HepG2 (cell line): ENCODE measurements around the gene EMILIN1. TPM values are rescaled to one million over a fixed set of nuclear protein-coding genes. Genes with fewer than 3 reads are reported as not detected.
A peak's percentile ranks its signal among the peaks of the same experiment; 100 is the strongest.

Source experiments
- ATM ChIP-seq: fragments of 450-650 bp; IDR thresholded peaks from 2 replicates; pipeline ENCODE4 v1.7.1; 2017; ENCODE audit warnings: mild to moderate bottlenecking, borderline replicate concordance
- MBNL3 ChIP-seq: fragments of 250-450 bp; sonication (Bioruptor Pico); conservative IDR thresholded peaks from 2 replicates; pipeline ENCODE4 v1.8.0; 2022; ENCODE audit warnings: mild to moderate bottlenecking, inconsistent platforms
- MIXL1 ChIP-seq: IDR thresholded peaks from 2 replicates; pipeline ENCODE4 v1.6.1; 2016
- RFX1 ChIP-seq: fragments of 450-650 bp; IDR thresholded peaks from 2 replicates; pipeline ENCODE4 v1.6.1; 2017
- RFXANK ChIP-seq: IDR thresholded peaks from 2 replicates; pipeline ENCODE4 v1.6.1; 2016
- THAP11 ChIP-seq: IDR thresholded peaks from 2 replicates; pipeline ENCODE4 v1.6.1; 2016; ENCODE audit warnings: missing biosample characterization, missing genetic modification reagents
- ZBTB7A ChIP-seq: sonication (generic); formaldehyde crosslinking; IDR thresholded peaks from 2 replicates; pipeline ENCODE4 v1.8.0; 2022; ENCODE audit warnings: mild to moderate bottlenecking, missing genetic modification reagents
- ZNF354B ChIP-seq: sonication (generic); formaldehyde crosslinking; IDR thresholded peaks from 2 replicates; pipeline ENCODE4 v1.8.0; 2022; ENCODE audit warnings: mild to moderate bottlenecking, missing genetic modification reagents
- ZNF557 ChIP-seq: sonication (generic); formaldehyde crosslinking; IDR thresholded peaks from 2 replicates; pipeline ENCODE4 v1.4.0; 2020; ENCODE audit warnings: missing genetic modification reagents
- ZNF614 ChIP-seq: IDR thresholded peaks from 2 replicates; pipeline ENCODE4 v1.6.1; 2018; ENCODE audit warnings: missing biosample characterization, missing genetic modification reagents, inconsistent platforms, borderline replicate concordance
- ZNF629 ChIP-seq: sonication (generic); formaldehyde crosslinking; conservative IDR thresholded peaks from 2 replicates; pipeline ENCODE4 v1.5.0; 2020; ENCODE audit warnings: missing genetic modification reagents
- ZNF850 ChIP-seq: sonication (generic); formaldehyde crosslinking; conservative IDR thresholded peaks from 2 replicates; pipeline ENCODE4 v1.9.0; 2021; ENCODE audit warnings: mild to moderate bottlenecking, missing genetic modification reagents
- ZSCAN21 ChIP-seq: sonication (generic); formaldehyde crosslinking; IDR thresholded peaks from 2 replicates; pipeline ENCODE4 v1.8.0; 2022; ENCODE audit warnings: mild to moderate bottlenecking, missing genetic modification reagents, moderate library complexity, borderline replicate concordance
- polyA plus RNA-seq, 8 experiments: library from polyadenylated mRNA; depleted of rRNA in 3 of 8; stranded (reverse) in 7 of 8; unstranded in 1 of 8; fragments of >200 nt; fragmentation: Illumina TruSeq in 4 of 8; extraction: Trizol in 4 of 8; gene quantifications; 2 replicates each; pipeline versions ENCODE4 v1.2.1 to v1.2.3, GENCODE V29; 2011 to 2016; ENCODE audit warnings: low read depth in 4 of 8, missing spikeins in 1 of 8, mixed read lengths in 1 of 8; ENCODE audit not compliant: insufficient read depth in 1 of 8
- total RNA-seq, 5 experiments: library from RNA; depleted of rRNA; stranded (reverse); fragments of >200 nt; fragmentation: Illumina TruSeq; extraction: Trizol; gene quantifications; 2 replicates each; pipeline ENCODE4 v1.2.3, GENCODE V29; 2016; ENCODE audit warnings: low read depth in 1 of 5
- TF ChIP-seq, protein P1 (sequence below): IDR thresholded peaks from 2 replicates; pipeline ENCODE4 v1.4.0; 2020; ENCODE audit warnings: mild to moderate bottlenecking, missing genetic modification reagents
- TF ChIP-seq, protein P2 (sequence below): sonication (generic); formaldehyde crosslinking; IDR thresholded peaks from 2 replicates; pipeline ENCODE4 v1.8.0; 2022; ENCODE audit warnings: missing genetic modification reagents, low read depth, mild to moderate bottlenecking, borderline replicate concordance
- TF ChIP-seq, protein P3 (sequence below): sonication (generic); formaldehyde crosslinking; IDR thresholded peaks from 2 replicates; pipeline ENCODE4 v1.8.0; 2022; ENCODE audit warnings: missing genetic modification reagents, mild to moderate bottlenecking, inconsistent platforms, borderline replicate concordance
- TF ChIP-seq, protein P4 (sequence below): sonication (generic); formaldehyde crosslinking; IDR thresholded peaks from 2 replicates; pipeline ENCODE4 v1.4.0; 2020; ENCODE audit warnings: missing genetic modification reagents
- TF ChIP-seq, protein P5 (sequence below): sonication (generic); formaldehyde crosslinking; IDR thresholded peaks from 2 replicates; pipeline ENCODE4 v1.5.1; 2020; ENCODE audit warnings: missing genetic modification reagents, mild to moderate bottlenecking, borderline replicate concordance
- TF ChIP-seq, protein P6 (sequence below): sonication (generic); formaldehyde crosslinking; IDR thresholded peaks from 2 replicates; pipeline ENCODE4 v1.8.0; 2022; ENCODE audit warnings: mild to moderate bottlenecking, missing genetic modification reagents; ENCODE audit not compliant: insufficient replicate concordance

EMILIN1 gene
- total and polyA plus RNA-seq, 2 of the 13 experiments (the other 11 are each of a cell fraction or from before 2014, with no cell fraction given): 8.1 to 9.7 TPM

DNA sequence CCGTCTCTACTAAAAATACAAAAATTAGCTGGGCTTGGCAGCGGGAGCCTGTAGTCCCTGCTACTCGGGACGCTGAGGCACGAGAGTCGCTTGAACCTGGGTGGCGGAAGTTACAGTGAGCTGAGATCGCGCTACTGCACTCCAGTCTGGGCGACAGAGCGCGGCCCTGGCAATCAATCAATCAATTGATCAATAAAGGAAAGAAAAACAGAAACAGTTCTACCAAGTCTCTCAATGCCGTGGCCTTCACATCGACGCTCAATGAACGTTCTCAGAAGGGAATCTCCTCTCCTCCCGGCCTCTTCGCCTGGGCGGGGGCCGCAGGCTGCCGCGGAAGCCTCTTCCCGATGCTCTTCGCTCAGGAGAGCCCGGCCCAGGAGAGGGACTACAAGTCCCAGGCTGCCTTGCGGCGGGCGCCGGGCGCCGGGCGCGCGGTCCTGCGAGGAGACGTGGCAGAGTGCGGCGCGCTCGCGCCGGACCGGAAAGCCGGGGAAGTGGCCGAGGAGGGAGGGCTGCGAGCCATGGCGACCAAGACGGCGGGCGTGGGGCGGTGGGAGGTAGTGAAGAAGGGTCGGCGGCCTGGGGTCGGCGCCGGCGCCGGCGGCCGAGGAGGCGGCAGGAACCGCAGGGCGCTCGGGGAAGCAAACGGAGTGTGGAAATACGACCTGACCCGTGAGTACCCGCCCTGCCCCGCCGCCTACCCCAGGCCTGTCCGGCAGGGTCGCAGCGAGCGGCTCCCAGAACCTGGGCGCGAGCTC lies 45.7 kb upstream of the EMILIN1 start, which contains the start of gene TMEM214 (continued):
- TF ChIP-seq, protein P1, sequence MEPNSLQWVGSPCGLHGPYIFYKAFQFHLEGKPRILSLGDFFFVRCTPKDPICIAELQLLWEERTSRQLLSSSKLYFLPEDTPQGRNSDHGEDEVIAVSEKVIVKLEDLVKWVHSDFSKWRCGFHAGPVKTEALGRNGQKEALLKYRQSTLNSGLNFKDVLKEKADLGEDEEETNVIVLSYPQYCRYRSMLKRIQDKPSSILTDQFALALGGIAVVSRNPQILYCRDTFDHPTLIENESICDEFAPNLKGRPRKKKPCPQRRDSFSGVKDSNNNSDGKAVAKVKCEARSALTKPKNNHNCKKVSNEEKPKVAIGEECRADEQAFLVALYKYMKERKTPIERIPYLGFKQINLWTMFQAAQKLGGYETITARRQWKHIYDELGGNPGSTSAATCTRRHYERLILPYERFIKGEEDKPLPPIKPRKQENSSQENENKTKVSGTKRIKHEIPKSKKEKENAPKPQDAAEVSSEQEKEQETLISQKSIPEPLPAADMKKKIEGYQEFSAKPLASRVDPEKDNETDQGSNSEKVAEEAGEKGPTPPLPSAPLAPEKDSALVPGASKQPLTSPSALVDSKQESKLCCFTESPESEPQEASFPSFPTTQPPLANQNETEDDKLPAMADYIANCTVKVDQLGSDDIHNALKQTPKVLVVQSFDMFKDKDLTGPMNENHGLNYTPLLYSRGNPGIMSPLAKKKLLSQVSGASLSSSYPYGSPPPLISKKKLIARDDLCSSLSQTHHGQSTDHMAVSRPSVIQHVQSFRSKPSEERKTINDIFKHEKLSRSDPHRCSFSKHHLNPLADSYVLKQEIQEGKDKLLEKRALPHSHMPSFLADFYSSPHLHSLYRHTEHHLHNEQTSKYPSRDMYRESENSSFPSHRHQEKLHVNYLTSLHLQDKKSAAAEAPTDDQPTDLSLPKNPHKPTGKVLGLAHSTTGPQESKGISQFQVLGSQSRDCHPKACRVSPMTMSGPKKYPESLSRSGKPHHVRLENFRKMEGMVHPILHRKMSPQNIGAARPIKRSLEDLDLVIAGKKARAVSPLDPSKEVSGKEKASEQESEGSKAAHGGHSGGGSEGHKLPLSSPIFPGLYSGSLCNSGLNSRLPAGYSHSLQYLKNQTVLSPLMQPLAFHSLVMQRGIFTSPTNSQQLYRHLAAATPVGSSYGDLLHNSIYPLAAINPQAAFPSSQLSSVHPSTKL (CRISPR knock-in tag): peak; percentile 56
- TF ChIP-seq, protein P2, sequence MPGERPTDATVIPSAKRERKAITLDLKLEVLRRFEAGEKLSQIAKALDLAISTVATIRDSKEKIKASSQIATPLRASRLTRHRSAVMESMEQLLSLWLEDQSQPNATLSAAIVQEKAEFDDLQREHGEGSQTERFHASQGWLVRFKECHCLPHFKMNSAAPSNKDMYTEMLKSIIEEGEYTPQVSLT (CRISPR knock-in tag): no peak
- TF ChIP-seq, protein P3, sequence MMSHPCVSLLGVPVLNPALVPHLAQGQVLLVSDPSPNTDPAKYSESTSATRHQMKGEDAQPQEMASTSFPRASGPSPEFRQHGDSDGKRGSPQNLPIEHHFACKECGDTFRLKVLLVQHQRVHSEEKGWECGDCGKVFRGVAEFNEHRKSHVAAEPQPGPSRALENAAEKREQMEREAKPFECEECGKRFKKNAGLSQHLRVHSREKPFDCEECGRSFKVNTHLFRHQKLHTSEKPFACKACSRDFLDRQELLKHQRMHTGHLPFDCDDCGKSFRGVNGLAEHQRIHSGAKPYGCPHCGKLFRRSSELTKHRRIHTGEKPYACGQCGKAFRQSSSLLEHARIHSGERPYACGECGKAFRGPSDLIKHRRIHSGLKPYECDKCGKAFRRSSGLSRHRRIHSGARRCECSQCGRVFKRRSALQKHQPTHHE (CRISPR knock-in tag): 0 out of 2 replicates have a peak, but pooled peaks have one; percentile 59
- TF ChIP-seq MIXL1 (CRISPR knock-in tag) (0 out of 2 replicates have a peak, but pooled peaks have one; percentile 12), ZBTB7A (CRISPR knock-in tag) (peak; percentile 41), ZNF614 (peak; percentile 66; the same call in 1 of the 2 replicates), ZSCAN21 (CRISPR knock-in tag) (no peak), ZNF850 (CRISPR knock-in tag) (0 out of 2 replicates have a peak, but pooled peaks have one; percentile 86), RFX1 (no peak), MBNL3 (CRISPR knock-in tag) (no peak), ZNF629 (0 out of 2 replicates have a peak, but pooled peaks have one; percentile 11), ATM (no peak), RFXANK (0 out of 2 replicates have a peak, but pooled peaks have one; percentile 42), THAP11 (CRISPR knock-in tag) (peak; percentile 99), ZNF354B (CRISPR knock-in tag) (0 out of 2 replicates have a peak, but pooled peaks have one; percentile 0), ZNF557 (CRISPR knock-in tag) (0 out of 2 replicates have a peak, but pooled peaks have one; percentile 62)
- TF ChIP-seq, protein P4, sequence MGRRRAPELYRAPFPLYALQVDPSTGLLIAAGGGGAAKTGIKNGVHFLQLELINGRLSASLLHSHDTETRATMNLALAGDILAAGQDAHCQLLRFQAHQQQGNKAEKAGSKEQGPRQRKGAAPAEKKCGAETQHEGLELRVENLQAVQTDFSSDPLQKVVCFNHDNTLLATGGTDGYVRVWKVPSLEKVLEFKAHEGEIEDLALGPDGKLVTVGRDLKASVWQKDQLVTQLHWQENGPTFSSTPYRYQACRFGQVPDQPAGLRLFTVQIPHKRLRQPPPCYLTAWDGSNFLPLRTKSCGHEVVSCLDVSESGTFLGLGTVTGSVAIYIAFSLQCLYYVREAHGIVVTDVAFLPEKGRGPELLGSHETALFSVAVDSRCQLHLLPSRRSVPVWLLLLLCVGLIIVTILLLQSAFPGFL (CRISPR knock-in tag): no peak
- TF ChIP-seq, protein P5, sequence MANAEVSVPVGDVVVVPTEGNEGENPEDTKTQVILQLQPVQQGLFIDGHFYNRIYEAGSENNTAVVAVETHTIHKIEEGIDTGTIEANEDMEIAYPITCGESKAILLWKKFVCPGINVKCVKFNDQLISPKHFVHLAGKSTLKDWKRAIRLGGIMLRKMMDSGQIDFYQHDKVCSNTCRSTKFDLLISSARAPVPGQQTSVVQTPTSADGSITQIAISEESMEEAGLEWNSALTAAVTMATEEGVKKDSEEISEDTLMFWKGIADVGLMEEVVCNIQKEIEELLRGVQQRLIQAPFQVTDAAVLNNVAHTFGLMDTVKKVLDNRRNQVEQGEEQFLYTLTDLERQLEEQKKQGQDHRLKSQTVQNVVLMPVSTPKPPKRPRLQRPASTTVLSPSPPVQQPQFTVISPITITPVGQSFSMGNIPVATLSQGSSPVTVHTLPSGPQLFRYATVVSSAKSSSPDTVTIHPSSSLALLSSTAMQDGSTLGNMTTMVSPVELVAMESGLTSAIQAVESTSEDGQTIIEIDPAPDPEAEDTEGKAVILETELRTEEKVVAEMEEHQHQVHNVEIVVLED (CRISPR knock-in tag): peak; percentile 98
- TF ChIP-seq, protein P6, sequence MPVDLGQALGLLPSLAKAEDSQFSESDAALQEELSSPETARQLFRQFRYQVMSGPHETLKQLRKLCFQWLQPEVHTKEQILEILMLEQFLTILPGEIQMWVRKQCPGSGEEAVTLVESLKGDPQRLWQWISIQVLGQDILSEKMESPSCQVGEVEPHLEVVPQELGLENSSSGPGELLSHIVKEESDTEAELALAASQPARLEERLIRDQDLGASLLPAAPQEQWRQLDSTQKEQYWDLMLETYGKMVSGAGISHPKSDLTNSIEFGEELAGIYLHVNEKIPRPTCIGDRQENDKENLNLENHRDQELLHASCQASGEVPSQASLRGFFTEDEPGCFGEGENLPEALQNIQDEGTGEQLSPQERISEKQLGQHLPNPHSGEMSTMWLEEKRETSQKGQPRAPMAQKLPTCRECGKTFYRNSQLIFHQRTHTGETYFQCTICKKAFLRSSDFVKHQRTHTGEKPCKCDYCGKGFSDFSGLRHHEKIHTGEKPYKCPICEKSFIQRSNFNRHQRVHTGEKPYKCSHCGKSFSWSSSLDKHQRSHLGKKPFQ (CRISPR knock-in tag): peak; percentile 48
